GM10248 (cell line): ENCODE data around the gene ITM2B.
A peak's percentile ranks its signal among the peaks of the same experiment; 100 is the strongest.
"Not testable (repeated sequence)": the region's sequence is repeated elsewhere in the genome, so short reads cannot be mapped to it uniquely, and the experiment has no call there.

Experiments used
- CTCF ChIA-PET: fragments of 300-600 bp; sonication (Branson Sonifier 250); formaldehyde crosslinking; extraction: SDS; loops from one replicate; lab custom pipeline; 2021; ENCODE audit warnings: antibody characterized with exemption; lab: Yijun Ruan, JAX
- POLR2A ChIA-PET: fragments of 350-650 bp; sonication (Branson Sonifier 250); formaldehyde crosslinking; extraction: SDS; loops from one replicate; lab custom pipeline; 2020; ENCODE audit warnings: antibody characterized with exemption; lab: Yijun Ruan, JAX
- DNase-seq: peaks from one replicate; pipeline ENCODE4 v3.0.0; 2012; ENCODE audit errors: extremely low spot score
- CTCF ChIP-seq: IDR thresholded peaks from 2 replicates; pipeline ENCODE4 v1.5.1; 2012; ENCODE audit warnings: mild to moderate bottlenecking, low read depth; ENCODE audit errors: extremely low read depth, missing control alignments, control extremely low read depth

ITM2B gene

GRCh38 chr13:48189171-48189570 lies 43.8 kb upstream of the ITM2B start:
- POLR2A ChIA-PET = no interaction called here
- DNase-seq = no peak
- CTCF ChIA-PET = interaction anchor here (1.4 kb wide), 1 partner anchor 58 kb away, joined by 3 read pairs; no protein-coding TSS in a partner anchor
- TF ChIP-seq CTCF = no peak

- no peak for TF ChIP-seq CTCF
- ChIA-PET CTCF (no interaction called here), POLR2A (no interaction called here)
- no peak for DNase-seq
Observed at GRCh38 chr13:48192411-48192935, 40.5 kb upstream of the ITM2B start.

- POLR2A ChIA-PET = no interaction called here
- CTCF ChIA-PET = interaction anchor here (0.7 to 1.3 kb wide), 2 partner anchors 8 to 25 kb away, joined by 3 read pairs; no protein-coding TSS in a partner anchor
Observed at GRCh38 chr13:48194379-48194754, 38.6 kb upstream of the ITM2B start.

GRCh38 chr13:48199404-48199946 lies 33.5 kb upstream of the ITM2B start:
- no peak for TF ChIP-seq CTCF
- CTCF ChIA-PET = no interaction called here
- DNase-seq = no peak
- POLR2A ChIA-PET = no interaction called here

More at GRCh38 chr13:48194379-48194754, 38.6 kb upstream of the ITM2B start:
- no peak for TF ChIP-seq CTCF
- peak; percentile 37 for DNase-seq

GRCh38 chr13:48201044-48201443 lies 32.0 kb upstream of the ITM2B start:
- no peak for TF ChIP-seq CTCF
- no peak for DNase-seq
- ChIA-PET CTCF (interaction anchor here (1.3 to 1.4 kb wide), 2 partner anchors 11 to 32 kb away, joined by 3 to 4 read pairs; partner anchors contain the start of gene ITM2B), POLR2A (no interaction called here)

- POLR2A ChIA-PET, DNase-seq, CTCF ChIA-PET: not testable (repeated sequence)
Observed at GRCh38 chr13:48207207-48207606, 25.8 kb upstream of the ITM2B start.

- no peak for TF ChIP-seq CTCF
- no peak for DNase-seq
- CTCF ChIA-PET = no interaction called here
- POLR2A ChIA-PET = no interaction called here
Observed at GRCh38 chr13:48210178-48210577, 22.8 kb upstream of the ITM2B start.
